Measurements from ENCODE around the gene ABCF1. TPM values are rescaled to one million over a fixed set of nuclear protein-coding genes. Genes with fewer than 3 reads are reported as not detected.

The ABCF1 gene
- total RNA-seq, 1 donor from 2014 or later = 29.3 TPM

GRCh38 chr6:30557683-30557981 is 13.6 kb upstream of the ABCF1 start:
- DNase-seq (ENCODE audit: low read depth in 2 of 2) = no peak

- no peak for DNase-seq (ENCODE audit: low read depth in 2 of 2)
Observed at GRCh38 chr6:30560930-30561329, 10.3 kb upstream of the ABCF1 start.

GRCh38 chr6:30562470-30563425 is 8.5 kb upstream of the ABCF1 start:
- no peak for DNase-seq (ENCODE audit: low read depth in 2 of 2)

GRCh38 chr6:30564114-30564513 is 7.1 kb upstream of the ABCF1 start:
- no peak for DNase-seq (ENCODE audit: low read depth in 2 of 2)

GRCh38 chr6:30565772-30566171 is 5.5 kb upstream of the ABCF1 start:
- peak in 1 of 2 donors; percentile 72 for DNase-seq (ENCODE audit: low read depth in 2 of 2)

- DNase-seq (ENCODE audit: low read depth in 2 of 2) = peak in 1 of 2 donors; percentile 16
Observed at GRCh38 chr6:30568245-30568644, 3.0 kb upstream of the ABCF1 start.

GRCh38 chr6:30570263-30570662 is 979 bp upstream of the ABCF1 start:
- DNase-seq (ENCODE audit: low read depth in 2 of 2) = peak in 1 of 2 donors; percentile 35

GRCh38 chr6:30570740-30571074 is 535 bp upstream of the ABCF1 start:
- DNase-seq (ENCODE audit: low read depth in 2 of 2) = peak in 1 of 2 donors; percentile 44

- DNase-seq (ENCODE audit: low read depth in 2 of 2) = no peak
Observed at GRCh38 chr6:30571762-30572082, 480 bp downstream of the ABCF1 start.

GRCh38 chr6:30572148-30572547 is 906 bp downstream of the ABCF1 start:
- no peak for DNase-seq (ENCODE audit: low read depth in 2 of 2)

- DNase-seq (ENCODE audit: low read depth in 2 of 2) = no peak
Observed at GRCh38 chr6:30573113-30573512, 1.9 kb downstream of the ABCF1 start.

- DNase-seq (ENCODE audit: low read depth in 2 of 2) = no peak
Observed at GRCh38 chr6:30578051-30578450, 6.8 kb downstream of the ABCF1 start.

- no peak for DNase-seq (ENCODE audit: low read depth in 2 of 2)
Observed at GRCh38 chr6:30583921-30584320, 12.7 kb downstream of the ABCF1 start.

- DNase-seq (ENCODE audit: low read depth in 2 of 2) = no peak
Observed at GRCh38 chr6:30589754-30590358, 18.6 kb downstream of the ABCF1 start.

- no peak for DNase-seq (ENCODE audit: low read depth in 2 of 2)
Observed at GRCh38 chr6:30590509-30590908, 19.3 kb downstream of the ABCF1 start.

GRCh38 chr6:30591008-30591407 is 19.8 kb downstream of the ABCF1 start:
- no peak for DNase-seq (ENCODE audit: low read depth in 2 of 2)

GRCh38 chr6:30592287-30592686 is 21.0 kb downstream of the ABCF1 start:
- DNase-seq (ENCODE audit: low read depth in 2 of 2) = no peak

- peak; percentile 75 to 83 for DNase-seq (ENCODE audit: low read depth in 2 of 2)
Observed at GRCh38 chr6:30597315-30598144, 26.3 kb downstream of the ABCF1 start.

- no peak for DNase-seq (ENCODE audit: low read depth in 2 of 2)
Observed at GRCh38 chr6:30598912-30599624, 27.8 kb downstream of the ABCF1 start.

GRCh38 chr6:30599625-30600324 is 28.5 kb downstream of the ABCF1 start:
- DNase-seq (ENCODE audit: low read depth in 2 of 2) = peak in 1 of 2 donors; percentile 28

- no peak for DNase-seq (ENCODE audit: low read depth in 2 of 2)
Observed at GRCh38 chr6:30600451-30600961, 29.3 kb downstream of the ABCF1 start.
